Prostate gland (tissue), 2 donors: Measurements from ENCODE around the gene RILPL1.

Source experiments
- CTCF ChIP-seq, 4 experiments: fragments of 200-600 bp in 2 of 4; fragments of 450-650 bp in 2 of 4; sonication (generic) in 2 of 4; IDR thresholded peaks; 1 replicate in 3 of 4; 2 replicates in 1 of 4; pipeline ENCODE4 v1.5.1; 2016 to 2019; ENCODE audit warnings: antibody characterized with exemption in 4 of 4, mild to moderate bottlenecking in 2 of 4, moderate library complexity in 2 of 4
- POLR2A ChIP-seq: fragments of 450-650 bp; IDR thresholded peaks from one replicate; pipeline ENCODE4 v1.6.1; 2016; ENCODE audit warnings: antibody characterized with exemption, mild to moderate bottlenecking
- POLR2AphosphoS5 ChIP-seq: sonication (generic); formaldehyde crosslinking; IDR thresholded peaks from one replicate; pipeline ENCODE4 v1.6.1; 2017; ENCODE audit warnings: antibody characterized with exemption

DNA sequence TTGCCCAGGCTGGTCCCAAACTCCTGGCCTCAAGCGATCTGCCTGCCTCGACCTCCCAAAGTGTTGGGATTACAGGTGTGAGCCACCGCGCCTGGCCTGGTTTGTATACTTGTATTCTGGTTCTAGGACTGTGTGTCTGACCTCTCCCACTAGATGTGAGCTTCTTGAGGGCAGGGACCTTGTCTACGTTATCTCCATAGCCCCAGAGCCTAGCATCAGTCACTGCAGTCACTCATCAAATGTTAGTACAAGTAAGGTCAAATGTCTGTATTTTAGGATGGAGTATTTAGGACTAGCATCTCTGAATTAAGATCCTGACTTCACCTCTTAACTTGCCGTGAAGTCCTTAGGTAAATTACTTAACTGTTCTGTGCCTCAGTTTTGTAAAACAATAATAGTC lies 99.9 kb downstream of the RILPL1 start:
- TF ChIP-seq CTCF (IDR thresholded peaks at IDR 0.05) (no peak), POLR2AphosphoS5 (no peak), POLR2A (no peak)
